Gastrocnemius medialis (tissue), 4 donors: Measurements from ENCODE around the gene ANAPC7. TPM values are rescaled to one million over a fixed set of nuclear protein-coding genes. Genes with fewer than 3 reads are reported as not detected.

ENCODE experiments used
- ATAC-seq, 2 donors: fragments of 150-250 bp; one replicate each; pipeline ENCODE4 v1.9.1; 2016
- DNase-seq, 2 donors: peaks; one replicate each; pipeline ENCODE4 v3.0.0-alpha.2; 2019
- H3K27ac ChIP-seq, 4 donors: fragments of 200-600 bp; sonication (generic); 1 replicate in 1 of 4; 2 replicates in 3 of 4; pipeline ENCODE4 v1.5.1; 2016 to 2018; ENCODE audit warnings: mild to moderate bottlenecking in 2 of 4, moderate library complexity in 1 of 4
- H3K27me3 ChIP-seq, 3 donors: fragments of 200-600 bp; sonication (generic) in 2 of 3; 1 replicate in 1 of 3; 2 replicates in 2 of 3; pipeline versions ENCODE4 v1.5.1 to v1.6.0; 2016 to 2019; ENCODE audit warnings: mild to moderate bottlenecking in 1 of 3, moderate library complexity in 1 of 3
- H3K36me3 ChIP-seq, 2 donors: fragments of 200-600 bp; sonication (generic) in 1 of 2; one replicate each; pipeline ENCODE4 v1.5.1; 2017 to 2018
- H3K4me1 ChIP-seq, 2 donors: fragments of 200-600 bp; sonication (generic) in 1 of 2; one replicate each; pipeline ENCODE4 v1.5.1; 2016 to 2017; ENCODE audit warnings: mild to moderate bottlenecking in 2 of 2
- H3K4me3 ChIP-seq, 4 donors: fragments of 200-600 bp; sonication (generic) in 3 of 4; 1 replicate in 1 of 4; 2 replicates in 3 of 4; pipeline ENCODE4 v1.5.1; 2016 to 2019; ENCODE audit warnings: mild to moderate bottlenecking in 2 of 4
- H3K9me3 ChIP-seq, 3 donors: fragments of 200-600 bp; sonication (generic) in 2 of 3; 1 replicate in 1 of 3; 2 replicates in 2 of 3; pipeline ENCODE4 v1.5.1; 2016 to 2019
- CTCF ChIP-seq, 5 experiments: fragments of 450-650 bp in 3 of 5; fragments of 200-600 bp in 2 of 5; sonication (generic) in 2 of 5; IDR thresholded peaks in 4 of 5; conservative IDR thresholded peaks in 1 of 5; 1 replicate in 4 of 5; 2 replicates in 1 of 5; pipeline ENCODE4 v1.5.1; 2016 to 2019; ENCODE audit warnings: antibody characterized with exemption in 5 of 5, mild to moderate bottlenecking in 3 of 5, moderate library complexity in 3 of 5
- POLR2A ChIP-seq, 2 donors: fragments of 450-650 bp; IDR thresholded peaks; one replicate each; pipeline ENCODE4 v1.6.1; 2017; ENCODE audit warnings: antibody characterized with exemption in 2 of 2, mild to moderate bottlenecking in 2 of 2, moderate library complexity in 2 of 2
- in situ Hi-C, 4 donors: fragments of 200-750 bp; cut with MboI; loops; one replicate each; pipeline versions ENCODE4 v1.15.0 to v1.8.0; 2017; ENCODE audit warnings: low sequenced_read_pairs in 4 of 4
- intact Hi-C: fragments of 100-400 bp; cut with DNase I; formaldehyde crosslinking; loops from one replicate; pipeline ENCODE4 v1.15.1; 2023; ENCODE audit warnings: low total_unique reads
- total RNA-seq, 4 donors: library from RNA; depleted of rRNA; stranded (reverse); fragments of >200 nt; gene quantifications; one replicate each; pipeline versions ENCODE4 v1.1.0 to v1.2.3, GENCODE V29; 2016

Gene ANAPC7
- total RNA-seq, 4 donors from 2014 or later, result 27.5 to 57.1 (median 38.2) TPM

DNA sequence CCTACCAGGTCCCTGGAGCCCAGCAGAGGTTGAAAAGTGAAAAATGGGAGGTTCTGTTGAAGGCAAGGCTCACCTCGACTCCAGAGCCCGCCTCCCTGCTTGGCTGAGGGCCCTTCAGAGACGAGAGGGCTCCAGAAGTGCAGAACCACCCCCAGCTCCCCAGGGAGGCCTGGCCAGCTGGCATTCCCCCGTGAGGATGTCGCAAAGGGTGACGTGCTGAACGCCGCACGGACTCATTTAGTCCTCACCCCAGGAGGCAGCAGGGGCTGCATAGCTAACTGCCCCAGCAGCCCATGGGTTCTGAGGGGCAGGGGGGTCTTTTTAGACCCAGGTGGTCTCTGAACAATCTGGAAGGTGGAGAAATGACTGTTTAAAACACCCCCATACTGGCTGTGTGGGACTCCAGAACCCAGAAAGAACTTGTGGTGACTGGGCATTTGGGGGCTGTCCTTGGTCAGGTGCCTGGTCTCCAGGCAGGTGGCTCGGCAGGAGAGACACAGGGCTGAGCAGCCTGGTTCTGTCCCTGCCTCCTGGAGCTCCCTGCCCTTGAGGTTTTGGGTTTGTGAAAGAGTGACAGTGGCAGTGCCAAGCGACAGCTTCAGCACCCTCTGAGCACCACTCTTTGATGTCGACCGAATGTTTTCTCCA is 32.0 kb downstream of the ANAPC7 start:
- no peak for DNase-seq
- no peak for ATAC-seq
- TF ChIP-seq POLR2A (IDR thresholded peaks at IDR 0.05) (no peak), CTCF (IDR thresholded peaks at IDR 0.05 in 4 of 5, conservative IDR thresholded peaks at IDR 0.05 in 1 of 5) (no peak)
- intact Hi-C loops (no loop called here), in situ Hi-C loops (no loop called here)
- no peaks in the 10 kb centered on the region for H3K9me3 ChIP-seq
- no peak overlapping the region for H3K4me3 ChIP-seq
- no peaks in the 10 kb centered on the region for H3K27me3 ChIP-seq
- H3K4me1 ChIP-seq, result peaks cover 13 to 18% of the 10 kb centered on the region in 2 donors
- H3K36me3 ChIP-seq, result peaks cover 0 to 57% of the 10 kb centered on the region in 2 donors
- H3K27ac ChIP-seq, result no peak overlapping the region

GRCh38 chr12:110370732-110371231 is 32.7 kb downstream of the ANAPC7 start:
- intact Hi-C loops (no loop called here), in situ Hi-C loops (no loop called here)
- no peak for DNase-seq
- Histone ChIP-seq H3K36me3 (peaks cover 0 to 49% of the 10 kb centered on the region in 2 donors), H3K27me3 (no peaks in the 10 kb centered on the region), H3K4me1 (peaks cover 13 to 18% of the 10 kb centered on the region in 2 donors), H3K4me3 (no peak overlapping the region), H3K27ac (no peak overlapping the region), H3K9me3 (no peaks in the 10 kb centered on the region)
- ATAC-seq, result no peak
- TF ChIP-seq POLR2A (IDR thresholded peaks at IDR 0.05), result no peak
- no peak for TF ChIP-seq CTCF (IDR thresholded peaks at IDR 0.05 in 4 of 5, conservative IDR thresholded peaks at IDR 0.05 in 1 of 5)

DNA sequence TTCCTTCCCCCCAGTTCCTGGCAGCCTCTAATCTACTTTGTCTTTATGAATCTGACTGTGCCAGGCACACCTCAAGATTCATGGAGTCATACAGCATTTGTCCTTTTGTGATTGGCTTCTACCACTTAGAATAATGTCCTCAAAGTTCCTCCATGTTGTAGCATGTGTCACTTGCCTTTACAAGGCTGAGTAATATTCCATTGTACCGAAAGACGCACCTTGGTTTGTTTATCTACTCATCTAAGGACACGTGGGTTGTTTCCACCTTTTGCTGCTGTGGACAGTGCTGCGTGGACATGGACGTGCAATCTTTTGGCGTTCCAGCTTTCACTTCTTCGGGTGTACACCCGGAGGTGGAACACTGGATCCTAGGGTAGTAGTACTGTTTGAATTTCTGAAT is 33.5 kb downstream of the ANAPC7 start:
- ATAC-seq (no peak), DNase-seq (no peak)
- in situ Hi-C loops (no loop called here), intact Hi-C loops (no loop called here)
- Histone ChIP-seq H3K27me3 (no peaks in the 10 kb centered on the region), H3K9me3 (no peaks in the 10 kb centered on the region), H3K36me3 (peaks cover 0 to 41% of the 10 kb centered on the region in 2 donors), H3K4me1 (peaks cover 13 to 18% of the 10 kb centered on the region in 2 donors), H3K27ac (no peak overlapping the region), H3K4me3 (no peak overlapping the region)
- no peak for TF ChIP-seq CTCF (IDR thresholded peaks at IDR 0.05 in 4 of 5, conservative IDR thresholded peaks at IDR 0.05 in 1 of 5)

DNA sequence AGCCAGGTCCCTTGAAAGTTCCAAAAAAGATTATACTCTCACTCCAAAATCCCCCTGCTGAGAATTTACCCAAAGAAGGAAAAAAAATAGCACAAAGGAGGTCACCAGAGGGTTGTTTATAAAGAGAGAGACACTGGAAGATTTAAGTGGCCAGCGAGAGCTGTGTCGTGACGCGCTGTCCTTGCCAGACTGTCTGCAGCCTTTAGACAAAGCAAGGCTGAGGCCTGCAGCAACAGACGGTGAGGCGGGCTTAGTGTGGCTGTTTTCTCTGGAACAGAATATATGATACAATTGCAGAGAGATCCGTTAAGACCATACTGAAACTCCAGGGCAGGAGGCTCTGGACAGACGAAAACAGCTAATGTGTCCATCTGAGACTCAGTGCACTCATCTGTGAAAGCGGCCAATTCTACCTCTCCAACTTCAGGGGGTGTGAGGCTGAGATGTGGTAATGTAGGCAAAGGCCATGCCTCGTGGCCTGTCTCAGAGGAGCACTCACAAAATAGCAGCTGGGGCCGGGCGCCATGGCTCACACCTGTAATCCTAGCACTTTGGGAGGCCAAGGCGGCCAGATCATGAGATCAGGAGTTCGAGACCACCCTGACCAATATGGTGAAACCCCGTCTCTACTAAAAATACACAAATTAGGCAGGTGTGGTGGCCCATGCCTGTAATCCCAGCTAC is 36.2 kb downstream of the ANAPC7 start:
- no peak overlapping the region for H3K4me3 ChIP-seq
- H3K4me1 ChIP-seq, result peaks cover 0 to 5% of the 10 kb centered on the region in 2 donors
- H3K36me3 ChIP-seq, result peaks cover 0 to 18% of the 10 kb centered on the region in 2 donors
- in situ Hi-C loops (no loop called here), intact Hi-C loops (no loop called here)
- ATAC-seq, result no peak
- DNase-seq, result no peak
- H3K27me3 ChIP-seq, result no peaks in the 10 kb centered on the region
- no peaks in the 10 kb centered on the region for H3K9me3 ChIP-seq
- TF ChIP-seq POLR2A (IDR thresholded peaks at IDR 0.05), result no peak
- no peak for TF ChIP-seq CTCF (IDR thresholded peaks at IDR 0.05 in 4 of 5, conservative IDR thresholded peaks at IDR 0.05 in 1 of 5)
- H3K27ac ChIP-seq, result no peak overlapping the region
